ENCODE measurements around the gene ALAS1.

DNA sequence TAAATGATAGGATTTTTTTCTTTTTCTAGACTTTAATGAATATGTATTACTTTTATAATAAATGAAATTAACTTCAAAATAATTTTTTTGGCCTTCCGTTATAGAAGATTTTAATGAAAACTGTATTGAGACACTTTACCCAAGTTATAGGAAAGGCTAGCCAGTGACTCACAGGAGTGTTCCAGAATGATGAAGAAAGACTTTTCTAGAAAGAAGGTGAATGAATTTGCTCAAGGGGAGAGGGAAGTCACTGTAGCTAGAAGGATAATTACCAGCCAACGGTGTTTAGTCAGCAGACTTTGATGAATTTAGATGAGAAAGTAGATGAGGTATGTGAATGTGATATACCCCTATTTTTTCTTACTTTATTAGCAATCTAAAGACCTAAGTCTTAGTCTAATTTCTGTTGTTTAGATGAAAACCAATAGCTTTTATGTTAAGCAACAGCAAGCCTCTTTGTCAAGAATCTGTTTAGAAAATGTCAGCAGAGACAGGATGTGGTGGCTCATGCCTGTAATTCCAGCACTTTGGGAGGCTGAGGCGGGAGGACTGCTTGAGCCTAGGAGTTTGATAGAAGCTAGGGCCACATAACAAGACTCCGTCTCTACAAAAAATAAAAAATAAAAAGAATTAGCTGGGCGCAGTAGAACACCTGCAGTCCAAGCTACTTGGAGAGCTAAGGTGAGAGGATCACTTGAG, 3.2 kb downstream of the ALAS1 start:
- TF ChIP-seq, protein P1, sequence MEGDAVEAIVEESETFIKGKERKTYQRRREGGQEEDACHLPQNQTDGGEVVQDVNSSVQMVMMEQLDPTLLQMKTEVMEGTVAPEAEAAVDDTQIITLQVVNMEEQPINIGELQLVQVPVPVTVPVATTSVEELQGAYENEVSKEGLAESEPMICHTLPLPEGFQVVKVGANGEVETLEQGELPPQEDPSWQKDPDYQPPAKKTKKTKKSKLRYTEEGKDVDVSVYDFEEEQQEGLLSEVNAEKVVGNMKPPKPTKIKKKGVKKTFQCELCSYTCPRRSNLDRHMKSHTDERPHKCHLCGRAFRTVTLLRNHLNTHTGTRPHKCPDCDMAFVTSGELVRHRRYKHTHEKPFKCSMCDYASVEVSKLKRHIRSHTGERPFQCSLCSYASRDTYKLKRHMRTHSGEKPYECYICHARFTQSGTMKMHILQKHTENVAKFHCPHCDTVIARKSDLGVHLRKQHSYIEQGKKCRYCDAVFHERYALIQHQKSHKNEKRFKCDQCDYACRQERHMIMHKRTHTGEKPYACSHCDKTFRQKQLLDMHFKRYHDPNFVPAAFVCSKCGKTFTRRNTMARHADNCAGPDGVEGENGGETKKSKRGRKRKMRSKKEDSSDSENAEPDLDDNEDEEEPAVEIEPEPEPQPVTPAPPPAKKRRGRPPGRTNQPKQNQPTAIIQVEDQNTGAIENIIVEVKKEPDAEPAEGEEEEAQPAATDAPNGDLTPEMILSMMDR (conservative IDR thresholded peaks at IDR 0.05; ENCODE audit: low read depth, low read length), result no peak
- no peak for TF ChIP-seq EZH2 (IDR thresholded peaks at IDR 0.05; ENCODE audit: borderline replicate concordance, low read depth, low read length, poor library complexity, severe bottlenecking)

All from A673 (cell line).